Stimulated activated CD4-positive, alpha-beta T cell treated with anti-CD3 and anti-CD28 coated beads, Interleukin-15, amount 100 ng/mL, for 48 hours (primary cell): ENCODE measurements around the gene TGFBR3L.
"Not testable (repeated sequence)": the region's sequence is repeated elsewhere in the genome, so short reads cannot be mapped to it uniquely, and the experiment has no call there.

Experiments used
- DNase-seq, 2 donors: peaks; one replicate each; pipeline ENCODE4 v3.0.0-alpha.2; 2020; ENCODE audit warnings: low read depth in 2 of 2

Gene TGFBR3L

GRCh38 chr19:7959211-7959610 is 44.6 kb downstream of the TGFBR3L start:
- DNase-seq: no peak

- DNase-seq: not testable (repeated sequence)
Observed at GRCh38 chr19:7961082-7961481, 46.5 kb downstream of the TGFBR3L start.

- no peak for DNase-seq
Observed at GRCh38 chr19:7961920-7962626, 47.4 kb downstream of the TGFBR3L start.

GRCh38 chr19:7962644-7963268 is 48.1 kb downstream of the TGFBR3L start:
- no peak for DNase-seq

- no peak for DNase-seq
Observed at GRCh38 chr19:7963566-7963965, 48.9 kb downstream of the TGFBR3L start.

GRCh38 chr19:7965259-7965841 is 50.7 kb downstream of the TGFBR3L start:
- no peak for DNase-seq

GRCh38 chr19:7965921-7966665 is 51.5 kb downstream of the TGFBR3L start:
- no peak for DNase-seq

- DNase-seq: no peak
Observed at GRCh38 chr19:7968008-7968795, 53.6 kb downstream of the TGFBR3L start.
